SK-N-SH treated with all-trans-retinoic acid at 6 μM for 48 hours (cell line): ENCODE results near the gene CEMIP2.

Source experiments
- ATAC-seq: fragments of 200-7000 bp; cut with Tn5 transposase; 3 replicates; pipeline ENCODE4 v1.9.1; 2020; ENCODE audit warnings: mild to moderate bottlenecking, moderate library complexity
- ARNTL ChIP-seq: fragments of 450-650 bp; formaldehyde crosslinking; IDR thresholded peaks from 2 replicates; pipeline ENCODE4 v1.5.0; 2020; ENCODE audit warnings: low read depth, mild to moderate bottlenecking, moderate library complexity, borderline replicate concordance
- CSDC2 ChIP-seq: fragments of 250-450 bp; sonication (Bioruptor Pico); IDR thresholded peaks from 2 replicates; pipeline ENCODE4 v1.5.0; 2020; ENCODE audit warnings: mild to moderate bottlenecking, moderate library complexity
- CSRNP3 ChIP-seq: fragments of 250-450 bp; sonication (Bioruptor Pico); IDR thresholded peaks from 2 replicates; pipeline ENCODE4 v1.5.1; 2021; ENCODE audit warnings: mild to moderate bottlenecking, moderate library complexity
- ESRRG ChIP-seq: fragments of 250-450 bp; sonication (Bioruptor Pico); IDR thresholded peaks from 2 replicates; pipeline ENCODE4 v1.6.1; 2021; ENCODE audit warnings: mild to moderate bottlenecking
- GLIS3 ChIP-seq: fragments of 250-450 bp; sonication (Bioruptor Pico); IDR thresholded peaks from 2 replicates; pipeline ENCODE4 v1.5.0; 2020; ENCODE audit warnings: mild to moderate bottlenecking, moderate library complexity
- OSR1 ChIP-seq: fragments of 250-450 bp; sonication (Bioruptor Pico); IDR thresholded peaks from 2 replicates; pipeline ENCODE4 v1.8.0; 2022; ENCODE audit warnings: moderate library complexity, mild to moderate bottlenecking, inconsistent platforms
- PATZ1 ChIP-seq: fragments of 250-450 bp; sonication (Bioruptor Pico); IDR thresholded peaks from 2 replicates; pipeline ENCODE4 v1.8.0; 2020; ENCODE audit warnings: mild to moderate bottlenecking, moderate library complexity, borderline replicate concordance
- POU6F1 ChIP-seq: fragments of 250-450 bp; sonication (Bioruptor Pico); IDR thresholded peaks from 2 replicates; pipeline ENCODE4 v1.8.0; 2021; ENCODE audit warnings: low read depth, mild to moderate bottlenecking, moderate library complexity, borderline replicate concordance
- PPARA ChIP-seq: fragments of 250-450 bp; sonication (Bioruptor Pico); IDR thresholded peaks from 2 replicates; pipeline ENCODE4 v1.5.0; 2020; ENCODE audit warnings: mild to moderate bottlenecking, borderline replicate concordance
- SNAI2 ChIP-seq: fragments of 250-450 bp; sonication (Bioruptor Pico); IDR thresholded peaks from 2 replicates; pipeline ENCODE4 v1.5.0; 2020; ENCODE audit warnings: mild to moderate bottlenecking, moderate library complexity
- TCF4 ChIP-seq: fragments of 250-450 bp; sonication (Bioruptor Pico); IDR thresholded peaks from 2 replicates; pipeline ENCODE4 v1.8.0; 2021; ENCODE audit warnings: mild to moderate bottlenecking, moderate library complexity, borderline replicate concordance
- TOX ChIP-seq: fragments of 250-450 bp; sonication (Bioruptor Pico); IDR thresholded peaks from 2 replicates; pipeline ENCODE4 v1.8.0; 2021; ENCODE audit warnings: mild to moderate bottlenecking, moderate library complexity, borderline replicate concordance
- ZC3H10 ChIP-seq: fragments of 250-450 bp; sonication (Bioruptor Pico); IDR thresholded peaks from 2 replicates; pipeline ENCODE4 v1.5.1; 2021; ENCODE audit warnings: mild to moderate bottlenecking, moderate library complexity
- ZFP3 ChIP-seq: fragments of 250-450 bp; sonication (Bioruptor Pico); IDR thresholded peaks from 2 replicates; pipeline ENCODE4 v1.5.0; 2020; ENCODE audit warnings: mild to moderate bottlenecking, moderate library complexity
- ZFP30 ChIP-seq: fragments of 450-650 bp; formaldehyde crosslinking; IDR thresholded peaks from 2 replicates; pipeline ENCODE4 v1.5.0; 2022; ENCODE audit warnings: mild to moderate bottlenecking, moderate library complexity
- ZNF565 ChIP-seq: fragments of 450-650 bp; formaldehyde crosslinking; conservative IDR thresholded peaks from 2 replicates; pipeline ENCODE4 v1.5.0; 2020; ENCODE audit warnings: low read depth, mild to moderate bottlenecking, moderate library complexity
- ZNF70 ChIP-seq: fragments of 450-650 bp; formaldehyde crosslinking; IDR thresholded peaks from 2 replicates; pipeline ENCODE4 v1.5.0; 2020; ENCODE audit warnings: mild to moderate bottlenecking, moderate library complexity
- ZNF8 ChIP-seq: fragments of 450-650 bp; formaldehyde crosslinking; IDR thresholded peaks from 2 replicates; pipeline ENCODE4 v1.5.0; 2020; ENCODE audit warnings: mild to moderate bottlenecking, moderate library complexity

CEMIP2 gene

GRCh38 chr9:71690063-71690688 lies 78.1 kb downstream of the CEMIP2 start:
- no peak for ATAC-seq
- TF ChIP-seq PATZ1 (no peak), TOX (CRISPR knock-in tag) (no peak), ZFP3 (CRISPR knock-in tag) (no peak), CSDC2 (CRISPR knock-in tag) (no peak), PPARA (no peak), ZNF565 (CRISPR knock-in tag) (no peak), ZC3H10 (CRISPR knock-in tag) (no peak), CSRNP3 (CRISPR knock-in tag) (no peak), SNAI2 (no peak), OSR1 (CRISPR knock-in tag) (no peak), ZNF70 (CRISPR knock-in tag) (no peak), GLIS3 (CRISPR knock-in tag) (no peak), ZNF8 (CRISPR knock-in tag) (no peak), ARNTL (no peak), ZFP30 (no peak), ESRRG (CRISPR knock-in tag) (no peak)

- no peak for ATAC-seq
Observed at GRCh38 chr9:71687676-71688075, 80.6 kb downstream of the CEMIP2 start.

More at GRCh38 chr9:71687676-71688075, 80.6 kb downstream of the CEMIP2 start:
- TF ChIP-seq ZNF70 (CRISPR knock-in tag) (no peak), POU6F1 (CRISPR knock-in tag) (no peak), OSR1 (CRISPR knock-in tag) (no peak), CSRNP3 (CRISPR knock-in tag) (no peak), CSDC2 (CRISPR knock-in tag) (no peak), PPARA (no peak), PATZ1 (no peak), TCF4 (CRISPR knock-in tag) (no peak), ZFP3 (CRISPR knock-in tag) (no peak)
